HepG2 (cell line): ENCODE data around the gene SPNS2. TPM values are rescaled to one million over a fixed set of nuclear protein-coding genes. Genes with fewer than 3 reads are reported as not detected.

Experiments
- BRD4 ChIP-seq: sonication (generic); formaldehyde crosslinking; IDR thresholded peaks from 2 replicates; pipeline ENCODE4 v1.4.0; 2020; ENCODE audit warnings: missing genetic modification reagents
- FOXJ3 ChIP-seq: sonication (generic); formaldehyde crosslinking; IDR thresholded peaks from 2 replicates; pipeline ENCODE4 v1.4.0; 2020; ENCODE audit warnings: missing genetic modification reagents, mild to moderate bottlenecking, borderline replicate concordance
- HMGA1 ChIP-seq: sonication (generic); formaldehyde crosslinking; conservative IDR thresholded peaks from 2 replicates; pipeline ENCODE4 v1.4.0; 2020; ENCODE audit warnings: missing genetic modification reagents
- MED8 ChIP-seq: sonication (generic); formaldehyde crosslinking; IDR thresholded peaks from 2 replicates; pipeline ENCODE4 v1.8.1; 2023; ENCODE audit warnings: mild to moderate bottlenecking, missing genetic modification reagents; ENCODE audit not compliant: insufficient replicate concordance
- PHF21A ChIP-seq: sonication (generic); formaldehyde crosslinking; IDR thresholded peaks from 2 replicates; pipeline ENCODE4 v1.5.0; 2020; ENCODE audit warnings: mild to moderate bottlenecking, missing genetic modification reagents
- RFX1 ChIP-seq: fragments of 450-650 bp; IDR thresholded peaks from 2 replicates; pipeline ENCODE4 v1.6.1; 2017
- RORA ChIP-seq: sonication (generic); formaldehyde crosslinking; IDR thresholded peaks from 2 replicates; pipeline ENCODE4 v1.5.0; 2020; ENCODE audit warnings: mild to moderate bottlenecking, missing genetic modification reagents, moderate library complexity
- THYN1 ChIP-seq: sonication (generic); formaldehyde crosslinking; IDR thresholded peaks from 2 replicates; pipeline ENCODE4 v1.8.1; 2023; ENCODE audit warnings: low read depth, mild to moderate bottlenecking, moderate library complexity, missing genetic modification reagents, borderline replicate concordance
- ZNF777 ChIP-seq: sonication (generic); formaldehyde crosslinking; IDR thresholded peaks from 2 replicates; pipeline ENCODE4 v1.4.0; 2020; ENCODE audit warnings: missing genetic modification reagents
- ZNF841 ChIP-seq: sonication (generic); formaldehyde crosslinking; IDR thresholded peaks from 2 replicates; pipeline ENCODE4 v1.8.1; 2023; ENCODE audit warnings: missing genetic modification reagents, borderline replicate concordance
- polyA plus RNA-seq, 8 experiments: library from polyadenylated mRNA; depleted of rRNA in 3 of 8; stranded (reverse) in 7 of 8; unstranded in 1 of 8; fragments of >200 nt; fragmentation: Illumina TruSeq in 4 of 8; extraction: Trizol in 4 of 8; gene quantifications; 2 replicates each; pipeline versions ENCODE4 v1.2.1 to v1.2.3, GENCODE V29; 2011 to 2016; ENCODE audit warnings: low read depth in 4 of 8, missing spikeins in 1 of 8, mixed read lengths in 1 of 8; ENCODE audit not compliant: insufficient read depth in 1 of 8
- total RNA-seq, 5 experiments: library from RNA; depleted of rRNA; stranded (reverse); fragments of >200 nt; fragmentation: Illumina TruSeq; extraction: Trizol; gene quantifications; 2 replicates each; pipeline ENCODE4 v1.2.3, GENCODE V29; 2016; ENCODE audit warnings: low read depth in 1 of 5
- TF ChIP-seq, protein P1 (sequence below): IDR thresholded peaks from 2 replicates; pipeline ENCODE4 v1.6.1; 2016; ENCODE audit warnings: low read depth, missing genetic modification reagents, missing compliant biosample characterization
- TF ChIP-seq, protein P2 (sequence below), 2 experiments: fragments of 450-650 bp in 1 of 2; sonication (generic) in 1 of 2; formaldehyde crosslinking in 1 of 2; IDR thresholded peaks; 2 replicates each; pipeline versions ENCODE4 v1.6.1 to v1.8.0; 2016 to 2022; ENCODE audit warnings: antibody characterized with exemption in 1 of 2, mild to moderate bottlenecking in 1 of 2, missing genetic modification reagents in 1 of 2

The SPNS2 gene
- total and polyA plus RNA-seq, 2 of the 13 experiments (the other 11 are each of a cell fraction or from before 2014, with no cell fraction given): 0.01 TPM; not detected in 1

DNA sequence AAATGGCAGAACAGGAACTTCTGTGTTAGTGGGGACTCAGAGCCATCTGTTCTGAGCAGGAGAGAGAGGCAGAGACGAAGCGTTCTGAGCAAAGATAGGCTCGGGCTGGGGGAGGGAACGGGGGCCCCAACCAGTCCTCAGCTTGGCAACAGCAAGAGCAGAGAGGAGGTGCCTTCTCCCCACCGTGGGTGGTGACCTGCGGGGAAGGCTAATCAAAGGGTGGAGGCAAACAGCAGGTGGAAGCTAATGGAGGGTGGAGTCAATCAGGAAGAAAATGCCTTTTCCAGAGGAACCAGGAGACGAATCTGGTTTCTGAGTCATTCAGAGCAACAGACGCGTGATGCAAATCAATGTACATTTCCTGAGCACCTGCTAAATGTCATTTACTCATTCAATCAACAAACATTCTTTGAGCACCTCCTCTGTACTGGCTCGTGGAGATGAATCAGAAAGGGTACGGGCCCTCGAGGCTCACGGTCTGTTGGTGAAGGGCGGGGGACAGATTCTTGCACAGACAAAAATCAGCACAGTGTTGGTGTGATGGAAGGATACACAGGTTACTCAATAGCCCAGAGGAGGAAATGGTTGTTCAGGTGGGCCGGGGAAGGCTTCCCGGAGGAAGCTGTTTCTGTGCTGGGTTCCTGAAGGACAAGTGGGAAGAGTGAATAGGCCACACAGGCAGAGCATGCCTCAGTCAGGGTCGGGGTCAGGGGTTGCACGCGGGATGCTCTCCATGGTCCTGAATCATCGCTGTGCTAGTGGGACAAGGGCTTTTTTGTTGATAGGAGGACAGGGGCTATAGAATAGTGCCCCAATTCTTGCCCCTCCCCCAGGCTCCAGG, 5.7 kb upstream of the SPNS2 start (continued):
- TF ChIP-seq ZNF777 (CRISPR knock-in tag) (0 out of 2 replicates have a peak, but pooled peaks have one; percentile 45), PHF21A (CRISPR knock-in tag) (no peak), HMGA1 (CRISPR knock-in tag) (no peak), BRD4 (CRISPR knock-in tag) (no peak), RORA (no peak), MED8 (CRISPR knock-in tag) (no peak), FOXJ3 (CRISPR knock-in tag) (no peak), THYN1 (CRISPR knock-in tag) (no peak), ZNF841 (0 out of 2 replicates have a peak, but pooled peaks have one; percentile 44), RFX1 (no peak)
- TF ChIP-seq, protein P1, sequence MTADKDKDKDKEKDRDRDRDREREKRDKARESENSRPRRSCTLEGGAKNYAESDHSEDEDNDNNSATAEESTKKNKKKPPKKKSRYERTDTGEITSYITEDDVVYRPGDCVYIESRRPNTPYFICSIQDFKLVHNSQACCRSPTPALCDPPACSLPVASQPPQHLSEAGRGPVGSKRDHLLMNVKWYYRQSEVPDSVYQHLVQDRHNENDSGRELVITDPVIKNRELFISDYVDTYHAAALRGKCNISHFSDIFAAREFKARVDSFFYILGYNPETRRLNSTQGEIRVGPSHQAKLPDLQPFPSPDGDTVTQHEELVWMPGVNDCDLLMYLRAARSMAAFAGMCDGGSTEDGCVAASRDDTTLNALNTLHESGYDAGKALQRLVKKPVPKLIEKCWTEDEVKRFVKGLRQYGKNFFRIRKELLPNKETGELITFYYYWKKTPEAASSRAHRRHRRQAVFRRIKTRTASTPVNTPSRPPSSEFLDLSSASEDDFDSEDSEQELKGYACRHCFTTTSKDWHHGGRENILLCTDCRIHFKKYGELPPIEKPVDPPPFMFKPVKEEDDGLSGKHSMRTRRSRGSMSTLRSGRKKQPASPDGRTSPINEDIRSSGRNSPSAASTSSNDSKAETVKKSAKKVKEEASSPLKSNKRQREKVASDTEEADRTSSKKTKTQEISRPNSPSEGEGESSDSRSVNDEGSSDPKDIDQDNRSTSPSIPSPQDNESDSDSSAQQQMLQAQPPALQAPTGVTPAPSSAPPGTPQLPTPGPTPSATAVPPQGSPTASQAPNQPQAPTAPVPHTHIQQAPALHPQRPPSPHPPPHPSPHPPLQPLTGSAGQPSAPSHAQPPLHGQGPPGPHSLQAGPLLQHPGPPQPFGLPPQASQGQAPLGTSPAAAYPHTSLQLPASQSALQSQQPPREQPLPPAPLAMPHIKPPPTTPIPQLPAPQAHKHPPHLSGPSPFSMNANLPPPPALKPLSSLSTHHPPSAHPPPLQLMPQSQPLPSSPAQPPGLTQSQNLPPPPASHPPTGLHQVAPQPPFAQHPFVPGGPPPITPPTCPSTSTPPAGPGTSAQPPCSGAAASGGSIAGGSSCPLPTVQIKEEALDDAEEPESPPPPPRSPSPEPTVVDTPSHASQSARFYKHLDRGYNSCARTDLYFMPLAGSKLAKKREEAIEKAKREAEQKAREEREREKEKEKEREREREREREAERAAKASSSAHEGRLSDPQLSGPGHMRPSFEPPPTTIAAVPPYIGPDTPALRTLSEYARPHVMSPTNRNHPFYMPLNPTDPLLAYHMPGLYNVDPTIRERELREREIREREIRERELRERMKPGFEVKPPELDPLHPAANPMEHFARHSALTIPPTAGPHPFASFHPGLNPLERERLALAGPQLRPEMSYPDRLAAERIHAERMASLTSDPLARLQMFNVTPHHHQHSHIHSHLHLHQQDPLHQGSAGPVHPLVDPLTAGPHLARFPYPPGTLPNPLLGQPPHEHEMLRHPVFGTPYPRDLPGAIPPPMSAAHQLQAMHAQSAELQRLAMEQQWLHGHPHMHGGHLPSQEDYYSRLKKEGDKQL: no peak
- TF ChIP-seq, protein P2, sequence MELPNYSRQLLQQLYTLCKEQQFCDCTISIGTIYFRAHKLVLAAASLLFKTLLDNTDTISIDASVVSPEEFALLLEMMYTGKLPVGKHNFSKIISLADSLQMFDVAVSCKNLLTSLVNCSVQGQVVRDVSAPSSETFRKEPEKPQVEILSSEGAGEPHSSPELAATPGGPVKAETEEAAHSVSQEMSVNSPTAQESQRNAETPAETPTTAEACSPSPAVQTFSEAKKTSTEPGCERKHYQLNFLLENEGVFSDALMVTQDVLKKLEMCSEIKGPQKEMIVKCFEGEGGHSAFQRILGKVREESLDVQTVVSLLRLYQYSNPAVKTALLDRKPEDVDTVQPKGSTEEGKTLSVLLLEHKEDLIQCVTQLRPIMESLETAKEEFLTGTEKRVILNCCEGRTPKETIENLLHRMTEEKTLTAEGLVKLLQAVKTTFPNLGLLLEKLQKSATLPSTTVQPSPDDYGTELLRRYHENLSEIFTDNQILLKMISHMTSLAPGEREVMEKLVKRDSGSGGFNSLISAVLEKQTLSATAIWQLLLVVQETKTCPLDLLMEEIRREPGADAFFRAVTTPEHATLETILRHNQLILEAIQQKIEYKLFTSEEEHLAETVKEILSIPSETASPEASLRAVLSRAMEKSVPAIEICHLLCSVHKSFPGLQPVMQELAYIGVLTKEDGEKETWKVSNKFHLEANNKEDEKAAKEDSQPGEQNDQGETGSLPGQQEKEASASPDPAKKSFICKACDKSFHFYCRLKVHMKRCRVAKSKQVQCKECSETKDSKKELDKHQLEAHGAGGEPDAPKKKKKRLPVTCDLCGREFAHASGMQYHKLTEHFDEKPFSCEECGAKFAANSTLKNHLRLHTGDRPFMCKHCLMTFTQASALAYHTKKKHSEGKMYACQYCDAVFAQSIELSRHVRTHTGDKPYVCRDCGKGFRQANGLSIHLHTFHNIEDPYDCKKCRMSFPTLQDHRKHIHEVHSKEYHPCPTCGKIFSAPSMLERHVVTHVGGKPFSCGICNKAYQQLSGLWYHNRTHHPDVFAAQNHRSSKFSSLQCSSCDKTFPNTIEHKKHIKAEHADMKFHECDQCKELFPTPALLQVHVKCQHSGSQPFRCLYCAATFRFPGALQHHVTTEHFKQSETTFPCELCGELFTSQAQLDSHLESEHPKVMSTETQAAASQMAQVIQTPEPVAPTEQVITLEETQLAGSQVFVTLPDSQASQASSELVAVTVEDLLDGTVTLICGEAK (IDR thresholded peaks at IDR 0.05): no peak
- TF ChIP-seq, protein P2 (CRISPR knock-in tag; IDR thresholded peaks at IDR 0.05): peak; percentile 67; the same call in 1 of the 2 replicates
